Measurements from ENCODE around the gene TEX22. TPM values are rescaled to one million over a fixed set of nuclear protein-coding genes. Genes with fewer than 3 reads are reported as not detected.
"Not testable (repeated sequence)": the region's sequence is repeated elsewhere in the genome, so short reads cannot be mapped to it uniquely, and the experiment has no call there.

Gene TEX22
- total RNA-seq, 2 donors from 2014 or later = 0.33 TPM; not detected in 1

- DNase-seq (no peak), ATAC-seq (no peak)
- Histone ChIP-seq H3K36me3 (replicated peaks in 1 of 2; ENCODE audit: insufficient read depth in 1 of 2, low read depth in 2 of 2) (no peaks in the 10 kb centered on the region), H3K4me3 (no peak overlapping the region), H3K4me1 (no peaks in the 10 kb centered on the region), H3K27me3 (no peaks in the 10 kb centered on the region), H3K9me3 (no peaks in the 10 kb centered on the region), H3K27ac (no peak overlapping the region)
- TF ChIP-seq POLR2A (IDR thresholded peaks at IDR 0.05) = no peak
- TF ChIP-seq CTCF (IDR thresholded peaks at IDR 0.05) = no peak
- intact Hi-C loops (cut with DNase I) = no loop called here
- 92% methylated on average over 16 of the region's 16 CpGs for WGBS, 2 donors
These were observed 39.4 kb upstream of the TEX22 start for GRCh38 chr14:105358943-105359342.

GRCh38 chr14:105361412-105361811 is 36.9 kb upstream of the TEX22 start:
- H3K27ac ChIP-seq; H3K36me3 ChIP-seq (replicated peaks in 1 of 2; ENCODE audit: insufficient read depth in 1 of 2, low read depth in 2 of 2); H3K27me3 ChIP-seq; H3K4me1 ChIP-seq; DNase-seq; H3K9me3 ChIP-seq; intact Hi-C loops (cut with DNase I); H3K4me3 ChIP-seq; ATAC-seq: not testable (repeated sequence)
- WGBS, 2 donors = 93 to 97% methylated on average over 10 of the region's 10 CpGs

GRCh38 chr14:105363847-105364708 is 34.3 kb upstream of the TEX22 start:
- H3K4me1 ChIP-seq = no peaks in the 10 kb centered on the region
- peaks cover 0 to 2% of the 10 kb centered on the region in 2 donors for H3K36me3 ChIP-seq (replicated peaks in 1 of 2; ENCODE audit: insufficient read depth in 1 of 2, low read depth in 2 of 2)
- H3K27ac ChIP-seq = no peak overlapping the region
- no peaks in the 10 kb centered on the region for H3K27me3 ChIP-seq
- DNase-seq = no peak
- ATAC-seq = no peak
- TF ChIP-seq CTCF (IDR thresholded peaks at IDR 0.05) (no peak), POLR2A (IDR thresholded peaks at IDR 0.05) (no peak)
- 32 to 52% methylated on average over 28 to 38 of the region's 58 CpGs for WGBS, 2 donors
- intact Hi-C loops (cut with DNase I) = no loop called here
- H3K4me3 ChIP-seq = no peak overlapping the region
- H3K9me3 ChIP-seq = no peaks in the 10 kb centered on the region

- H3K4me3 ChIP-seq = no peak overlapping the region
These were observed 33.2 kb upstream of the TEX22 start for GRCh38 chr14:105365101-105365500.

More at GRCh38 chr14:105365101-105365500, 33.2 kb upstream of the TEX22 start:
- Histone ChIP-seq H3K27me3 (no peaks in the 10 kb centered on the region), H3K27ac (no peak overlapping the region), H3K36me3 (replicated peaks in 1 of 2; ENCODE audit: insufficient read depth in 1 of 2, low read depth in 2 of 2) (peaks cover 0 to 2% of the 10 kb centered on the region in 2 donors), H3K9me3 (no peaks in the 10 kb centered on the region), H3K4me1 (no peaks in the 10 kb centered on the region)
- no peak for TF ChIP-seq POLR2A (IDR thresholded peaks at IDR 0.05)
- no peak for TF ChIP-seq CTCF (IDR thresholded peaks at IDR 0.05)
- 84 to 90% methylated on average over 7 to 10 of the region's 11 CpGs for WGBS, 2 donors
- DNase-seq (no peak), ATAC-seq (no peak)
- intact Hi-C loops (cut with DNase I) = loop anchor here (5.0 kb wide), 1 partner anchor 122 kb away; the partner anchor contains the start of gene CRIP1

Data from body of pancreas (tissue), 4 donors.